H9 (cell line): Measurements from ENCODE around the gene LYRM1. TPM values are rescaled to one million over a fixed set of nuclear protein-coding genes. Genes with fewer than 3 reads are reported as not detected.
"Not testable (repeated sequence)": the region's sequence is repeated elsewhere in the genome, so short reads cannot be mapped to it uniquely, and the experiment has no call there.

Experiments used
- DNase-seq: peaks from one replicate; pipeline ENCODE4 v3.0.0-alpha.2; 2017
- H2AFZ ChIP-seq: one replicate; pipeline ENCODE4 v1.6.1; 2013; ENCODE audit warnings: mild to moderate bottlenecking, low read length, control low read depth, moderate library complexity
- H2AK5ac ChIP-seq: 2 replicates; pipeline ENCODE4 v1.6.1; 2013; ENCODE audit warnings: low read length, control low read depth, mixed read lengths; ENCODE audit not compliant: insufficient read length
- H2BK120ac ChIP-seq: one replicate; pipeline ENCODE4 v1.6.1; 2013; ENCODE audit warnings: low read depth, mild to moderate bottlenecking, low read length, control low read depth, inconsistent platforms; ENCODE audit not compliant: poor library complexity, severe bottlenecking
- H2BK12ac ChIP-seq: 2 replicates; pipeline ENCODE4 v1.6.1; 2013; ENCODE audit warnings: low read length, control low read depth, mixed read lengths, low read depth; ENCODE audit not compliant: insufficient read length
- H2BK15ac ChIP-seq: 2 replicates; pipeline ENCODE4 v1.6.1; 2013; ENCODE audit warnings: low read depth, low read length, control low read depth
- H2BK20ac ChIP-seq: one replicate; pipeline ENCODE4 v1.6.1; 2013; ENCODE audit warnings: low read depth, mild to moderate bottlenecking, low read length, control low read depth, inconsistent platforms; ENCODE audit not compliant: poor library complexity, severe bottlenecking
- H2BK5ac ChIP-seq: 2 replicates; pipeline ENCODE4 v1.6.1; 2013; ENCODE audit warnings: low read length, control low read depth, mixed read lengths; ENCODE audit not compliant: insufficient read length
- H3K14ac ChIP-seq: 2 replicates; pipeline ENCODE4 v1.6.1; 2013; ENCODE audit warnings: low read length, control low read depth; ENCODE audit not compliant: insufficient read depth
- H3K18ac ChIP-seq: 2 replicates; pipeline ENCODE4 v1.6.1; 2013; ENCODE audit warnings: low read depth, mild to moderate bottlenecking, mixed read lengths, low read length, control low read depth; ENCODE audit not compliant: insufficient read length
- H3K23ac ChIP-seq: 2 replicates; pipeline ENCODE4 v1.6.1; 2013; ENCODE audit warnings: low read length, control low read depth, mixed read lengths, low read depth; ENCODE audit not compliant: insufficient read length
- H3K23me2 ChIP-seq: 2 replicates; pipeline ENCODE4 v1.6.1; 2013; ENCODE audit warnings: low read depth, mild to moderate bottlenecking, mixed read lengths, low read length, control low read depth; ENCODE audit not compliant: insufficient read length, poor library complexity, severe bottlenecking
- H3K27ac ChIP-seq: 2 replicates; pipeline ENCODE4 v1.5.1; 2013; ENCODE audit warnings: low read length, control low read depth, mixed read lengths, low read depth; ENCODE audit not compliant: insufficient read length
- H3K27me3 ChIP-seq: 2 replicates; pipeline ENCODE4 v1.6.1; 2013; ENCODE audit warnings: low read length, control low read depth, inconsistent platforms; ENCODE audit not compliant: insufficient read depth
- H3K4ac ChIP-seq: 2 replicates; pipeline ENCODE4 v1.6.1; 2013; ENCODE audit warnings: low read depth, mild to moderate bottlenecking, control low read depth, inconsistent platforms, low read length, moderate library complexity
- H3K4me1 ChIP-seq: 2 replicates; pipeline ENCODE4 v1.6.1; 2013; ENCODE audit warnings: low read length, control low read depth, inconsistent platforms; ENCODE audit not compliant: insufficient read depth
- H3K4me2 ChIP-seq: 2 replicates; pipeline ENCODE4 v1.6.1; 2013; ENCODE audit warnings: low read length, control low read depth, mixed read lengths; ENCODE audit not compliant: insufficient read length, insufficient read depth
- H3K56ac ChIP-seq: 2 replicates; pipeline ENCODE4 v1.6.1; 2013; ENCODE audit warnings: low read depth, mild to moderate bottlenecking, mixed read lengths, low read length, control low read depth; ENCODE audit not compliant: insufficient read length
- H3K79me1 ChIP-seq: 2 replicates; pipeline ENCODE4 v1.6.1; 2013; ENCODE audit warnings: low read depth, mild to moderate bottlenecking, moderate library complexity, low read length, control low read depth, inconsistent platforms; ENCODE audit not compliant: insufficient read depth, poor library complexity, severe bottlenecking
- H3K79me2 ChIP-seq: 2 replicates; pipeline ENCODE4 v1.6.1; 2013; ENCODE audit warnings: low read length, control low read depth, inconsistent platforms; ENCODE audit not compliant: insufficient read depth
- H3K9ac ChIP-seq: 2 replicates; pipeline ENCODE4 v1.6.1; 2013; ENCODE audit warnings: low read length, control low read depth, mixed read lengths; ENCODE audit not compliant: insufficient read length; ENCODE audit errors: extremely low read depth
- H3K9me3 ChIP-seq: one replicate; pipeline ENCODE4 v1.6.1; 2013; ENCODE audit warnings: low read depth, low read length, inconsistent platforms; ENCODE audit not compliant: control insufficient read depth
- H3T11ph ChIP-seq: one replicate; pipeline ENCODE4 v1.6.1; 2013; ENCODE audit warnings: mild to moderate bottlenecking, low read length, control low read depth, inconsistent platforms
- H4K20me1 ChIP-seq: one replicate; pipeline ENCODE4 v1.6.1; 2013; ENCODE audit not compliant: control insufficient read depth, insufficient read length, insufficient read depth
- H4K5ac ChIP-seq: 2 replicates; pipeline ENCODE4 v1.6.1; 2013; ENCODE audit warnings: low read depth, mild to moderate bottlenecking, mixed read lengths, low read length, control low read depth; ENCODE audit not compliant: insufficient read length
- H4K8ac ChIP-seq: replicated peaks from 2 replicates; pipeline ENCODE4 v1.6.1; 2013; ENCODE audit warnings: low read length, control low read depth, mixed read lengths, low read depth; ENCODE audit not compliant: insufficient read length
- H4K91ac ChIP-seq: 2 replicates; pipeline ENCODE4 v1.6.1; 2013; ENCODE audit warnings: low read depth, mild to moderate bottlenecking, moderate library complexity, mixed read lengths, low read length, control low read depth; ENCODE audit not compliant: insufficient read length
- H3K27ac Mint-ChIP-seq, 3 experiments: 2 replicates in 2 of 3; 3 replicates in 1 of 3; pipeline ENCODE4 v1.8.0; 2020 to 2021; ENCODE audit warnings: mixed read lengths in 3 of 3, mild to moderate bottlenecking in 1 of 3, moderate library complexity in 1 of 3
- H3K27me3 Mint-ChIP-seq: 2 replicates; pipeline ENCODE4 v1.8.0; 2021; ENCODE audit warnings: low read depth, mild to moderate bottlenecking, moderate library complexity, mixed read lengths
- H3K36me3 Mint-ChIP-seq, 3 experiments: 2 replicates in 2 of 3; 3 replicates in 1 of 3; pipeline ENCODE4 v1.8.0; 2020 to 2021; ENCODE audit warnings: low read depth in 3 of 3, mixed read lengths in 3 of 3; ENCODE audit not compliant: insufficient read depth in 1 of 3
- H3K4me1 Mint-ChIP-seq, 2 experiments: 2 replicates each; pipeline ENCODE4 v1.8.0; 2020; ENCODE audit warnings: mixed read lengths in 2 of 2
- H3K4me3 Mint-ChIP-seq, 2 experiments: 2 replicates in 1 of 2; 3 replicates in 1 of 2; pipeline ENCODE4 v1.8.0; 2020 to 2021; ENCODE audit warnings: mild to moderate bottlenecking in 2 of 2, mixed read lengths in 2 of 2, moderate library complexity in 1 of 2
- H3K9me3 Mint-ChIP-seq, 2 experiments: 2 replicates in 1 of 2; 3 replicates in 1 of 2; pipeline ENCODE4 v1.8.0; 2020; ENCODE audit warnings: mild to moderate bottlenecking in 2 of 2, mixed read lengths in 2 of 2, moderate library complexity in 1 of 2
- WGBS: extraction: QIAGEN DNeasy Blood & Tissue Kit; methylation state at CpG from one replicate; pipeline ENCODE4 v1.1.7; 2013; ENCODE audit warnings: missing lambda C conversion rate, low lambda C conversion rate, mixed read lengths; ENCODE audit not compliant: insufficient read length; ENCODE audit errors: extremely low coverage; 5-methylcytosine and 5-hydroxymethylcytosine counted together
- total RNA-seq: library from RNA; stranded (reverse); gene quantifications from 2 replicates; pipeline ENCODE4 v1.2.1, GENCODE V29; 2021
- TF ChIP-seq, protein P1 (sequence below): fragments of 200-600 bp; sonication (generic); conservative IDR thresholded peaks from 3 replicates; pipeline ENCODE4 v1.8.0; 2021; ENCODE audit warnings: antibody characterized with exemption, mild to moderate bottlenecking

LYRM1 gene
- total RNA-seq, 1 experiment from 2014 or later, result 9.6 TPM

GRCh38 chr16:20971401-20971800 lies 70.8 kb downstream of the LYRM1 start:
- WGBS, result no CpG with 5 or more reads among the region's 8 CpGs
- Histone ChIP-seq H2BK120ac (no peak overlapping the region), H4K91ac (no peak overlapping the region), H3K4me2 (no peak overlapping the region), H3K4ac (no peak overlapping the region), H3K14ac (no peak overlapping the region), H3K9me3 (no peaks in the 10 kb centered on the region), H2BK5ac (no peak overlapping the region), H2BK20ac (no peak overlapping the region), H3K27ac (no peak overlapping the region), H3K18ac (no peak overlapping the region), H3K79me1 (no peaks in the 10 kb centered on the region), H3K56ac (no peak overlapping the region), H4K20me1 (no peaks in the 10 kb centered on the region), H2BK15ac (no peak overlapping the region), H3K23me2 (no peaks in the 10 kb centered on the region), H3K4me1 (peaks cover 16% of the 10 kb centered on the region; the same call in 1 of the 2 replicates), H3T11ph (no peak overlapping the region), H3K79me2 (no peaks in the 10 kb centered on the region), H2AFZ (no peak overlapping the region), H3K23ac (no peak overlapping the region), H4K8ac (no peak overlapping the region), H2AK5ac (no peak overlapping the region), H2BK12ac (no peak overlapping the region), H4K5ac (no peak overlapping the region), H3K9ac (no peak overlapping the region), H3K27me3 (no peaks in the 10 kb centered on the region)
- no peak for DNase-seq
- no peak overlapping the region for H3K4me3 Mint-ChIP-seq
- peaks cover 36 to 42% of the 10 kb centered on the region in 2 experiments for H3K4me1 Mint-ChIP-seq
- TF ChIP-seq, protein P1, sequence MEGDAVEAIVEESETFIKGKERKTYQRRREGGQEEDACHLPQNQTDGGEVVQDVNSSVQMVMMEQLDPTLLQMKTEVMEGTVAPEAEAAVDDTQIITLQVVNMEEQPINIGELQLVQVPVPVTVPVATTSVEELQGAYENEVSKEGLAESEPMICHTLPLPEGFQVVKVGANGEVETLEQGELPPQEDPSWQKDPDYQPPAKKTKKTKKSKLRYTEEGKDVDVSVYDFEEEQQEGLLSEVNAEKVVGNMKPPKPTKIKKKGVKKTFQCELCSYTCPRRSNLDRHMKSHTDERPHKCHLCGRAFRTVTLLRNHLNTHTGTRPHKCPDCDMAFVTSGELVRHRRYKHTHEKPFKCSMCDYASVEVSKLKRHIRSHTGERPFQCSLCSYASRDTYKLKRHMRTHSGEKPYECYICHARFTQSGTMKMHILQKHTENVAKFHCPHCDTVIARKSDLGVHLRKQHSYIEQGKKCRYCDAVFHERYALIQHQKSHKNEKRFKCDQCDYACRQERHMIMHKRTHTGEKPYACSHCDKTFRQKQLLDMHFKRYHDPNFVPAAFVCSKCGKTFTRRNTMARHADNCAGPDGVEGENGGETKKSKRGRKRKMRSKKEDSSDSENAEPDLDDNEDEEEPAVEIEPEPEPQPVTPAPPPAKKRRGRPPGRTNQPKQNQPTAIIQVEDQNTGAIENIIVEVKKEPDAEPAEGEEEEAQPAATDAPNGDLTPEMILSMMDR, result no peak
- no peaks in the 10 kb centered on the region for H3K36me3 Mint-ChIP-seq
- H3K9me3 Mint-ChIP-seq, result no peaks in the 10 kb centered on the region; a peak in 1 of 5 replicates
- no peak overlapping the region; a peak in 2 of 7 replicates for H3K27ac Mint-ChIP-seq
- no peaks in the 10 kb centered on the region; the same call in 1 of the 2 replicates for H3K27me3 Mint-ChIP-seq

DNA sequence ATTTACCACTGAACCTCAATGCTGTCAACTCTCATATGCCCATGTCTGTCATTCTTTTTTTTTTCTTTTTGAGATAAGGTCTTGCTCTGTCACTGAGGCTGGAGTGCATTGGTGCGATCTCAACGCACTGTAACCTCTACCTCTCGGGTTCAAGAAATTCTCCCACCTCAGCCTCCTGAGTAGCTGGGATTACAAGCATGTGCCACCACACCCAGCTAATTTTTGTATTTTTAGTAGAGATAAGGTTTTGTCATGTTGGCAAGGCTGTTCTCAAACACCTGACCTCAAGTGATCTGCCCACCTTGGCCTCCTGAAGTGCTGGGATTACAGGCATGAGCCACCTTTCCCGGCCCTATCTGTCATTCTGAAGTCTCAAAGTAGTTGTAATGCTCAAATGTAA lies 72.6 kb downstream of the LYRM1 start:
- H3K4ac ChIP-seq, H3K4me3 Mint-ChIP-seq, DNase-seq, H3K27ac ChIP-seq, H3K23me2 ChIP-seq, H4K91ac ChIP-seq, H4K8ac ChIP-seq, H3K9ac ChIP-seq, H3K14ac ChIP-seq, H2BK12ac ChIP-seq, H3K18ac ChIP-seq, H3K36me3 Mint-ChIP-seq, H3K79me2 ChIP-seq, H2BK120ac ChIP-seq, H2BK20ac ChIP-seq, H4K5ac ChIP-seq, H2BK15ac ChIP-seq, H3K79me1 ChIP-seq, H3K27ac Mint-ChIP-seq, H2BK5ac ChIP-seq, H3K56ac ChIP-seq, H3T11ph ChIP-seq, H3K23ac ChIP-seq, H3K27me3 ChIP-seq, H2AFZ ChIP-seq, H3K4me2 ChIP-seq, H3K9me3 ChIP-seq, H4K20me1 ChIP-seq, H3K27me3 Mint-ChIP-seq, H2AK5ac ChIP-seq, H3K9me3 Mint-ChIP-seq: not testable (repeated sequence)
- peaks cover 11% of the 10 kb centered on the region; the same call in 1 of the 2 replicates for H3K4me1 ChIP-seq
- WGBS, result no CpG with 5 or more reads among the region's 4 CpGs
- peaks cover 20 to 27% of the 10 kb centered on the region in 2 experiments for H3K4me1 Mint-ChIP-seq
